ENCODE results near the gene WDR48. TPM values are rescaled to one million over a fixed set of nuclear protein-coding genes. Genes with fewer than 3 reads are reported as not detected.

The WDR48 gene
- total and polyA plus RNA-seq, 9 of the 15 experiments (the other 6 are each of a cell fraction or from before 2014, with no cell fraction given) = 26.6 to 70.6 (median 48.0) TPM

GRCh38 chr3:39064646-39065045 is 12.8 kb downstream of the WDR48 start (continued):
- TF ChIP-seq ZNF518B (CRISPR knock-in tag; IDR thresholded peaks at IDR 0.05) (no peak), SNIP1 (IDR thresholded peaks at IDR 0.05; ENCODE audit: low read depth) (no peak), ZNF12 (CRISPR knock-in tag; IDR thresholded peaks at IDR 0.05) (no peak), CEBPG (CRISPR knock-in tag; IDR thresholded peaks at IDR 0.05) (no peak), CEBPG (tag; conservative IDR thresholded peaks at IDR 0.05 in 1 of 2, IDR thresholded peaks at IDR 0.05 in 1 of 2) (no peak), ASH1L (IDR thresholded peaks at IDR 0.05; ENCODE audit: borderline replicate concordance, low read depth, partially characterized antibody) (no peak), CBX2 (IDR thresholded peaks at IDR 0.05; ENCODE audit: insufficient read depth, low read length, poor library complexity, severe bottlenecking) (no peak), FOXM1 (IDR thresholded peaks at IDR 0.05; ENCODE audit: low read depth) (no peak), FOXM1 (CRISPR knock-in tag; IDR thresholded peaks at IDR 0.05; ENCODE audit: low read depth) (no peak)
